HepG2 (cell line): ENCODE measurements around the gene TCEANC2. TPM values are rescaled to one million over a fixed set of nuclear protein-coding genes. Genes with fewer than 3 reads are reported as not detected.

Experiments
- ATAC-seq: fragments of 200-7000 bp; cut with Tn5 transposase; 3 replicates; pipeline ENCODE4 v1.9.1; 2020; ENCODE audit warnings: mild to moderate bottlenecking, moderate library complexity
- BruUV-seq: library from RNA; stranded (reverse); fragments of 400-500 nt; replicated peaks from 2 replicates; lab custom pipeline; 2021; lab: Mats Ljungman, UMichigan
- CTCF ChIA-PET: fragments of 300-600 bp; formaldehyde crosslinking; extraction: SDS; loops from one replicate; lab custom pipeline; 2021; ENCODE audit warnings: low total read pairs, inconsistent platforms, low intra/inter-chr PET ratio; lab: Yijun Ruan, JAX
- POLR2A ChIA-PET: fragments of 350-600 bp; sonication (Branson Sonifier 250); formaldehyde crosslinking; loops from one replicate; lab custom pipeline; 2020; ENCODE audit warnings: antibody characterized with exemption, inconsistent platforms; lab: Yijun Ruan, JAX
- DNase-seq: peaks from one replicate; pipeline ENCODE4 v3.0.0-alpha.2; 2015; ENCODE audit warnings: low spot score
- FAIRE-seq: peaks from 3 replicates; lab custom pipeline; 2011; peaks lifted over from hg19 to GRCh38; lab: Jason Lieb, UNC
- H2AFZ ChIP-seq: one replicate; pipeline ENCODE4 v1.6.1; 2011; ENCODE audit warnings: low read length, inconsistent platforms
- H3K27ac ChIP-seq: fragments of 300-600 bp; 3 replicates; pipeline ENCODE4 v1.8.0; 2011; ENCODE audit warnings: mixed run types, mild to moderate bottlenecking, mixed read lengths, low read length, inconsistent platforms; ENCODE audit not compliant: insufficient read depth; ENCODE audit errors: extremely low read length
- H3K27me3 ChIP-seq, 2 experiments: fragments of 200-600 bp in 1 of 2; 2 replicates in 1 of 2; 3 replicates in 1 of 2; pipeline versions ENCODE4 v1.6.0 to v1.8.0; 2011; ENCODE audit warnings: low read length in 2 of 2, mild to moderate bottlenecking in 2 of 2, moderate library complexity in 2 of 2, inconsistent platforms in 1 of 2; ENCODE audit not compliant: insufficient read depth in 2 of 2, control insufficient read depth in 1 of 2
- H3K36me3 ChIP-seq, 2 experiments: fragments of 200-600 bp in 1 of 2; replicated peaks in 1 of 2; 2 replicates in 1 of 2; 3 replicates in 1 of 2; pipeline versions ENCODE4 v1.5.1 to v1.8.0; 2011; ENCODE audit warnings: low read length in 2 of 2, inconsistent platforms in 1 of 2; ENCODE audit not compliant: insufficient read depth in 2 of 2, control insufficient read depth in 1 of 2
- H3K4me1 ChIP-seq: 2 replicates; pipeline ENCODE4 v1.5.1; 2012; ENCODE audit warnings: low read length, inconsistent platforms; ENCODE audit not compliant: insufficient read depth
- H3K4me2 ChIP-seq: 2 replicates; pipeline ENCODE4 v1.6.0; 2011; ENCODE audit warnings: low read depth, low read length, inconsistent platforms
- H3K4me3 ChIP-seq, 3 experiments: fragments of 200-600 bp in 1 of 3; sonication (generic), shearing (Covaris generic) in 1 of 3; replicated peaks in 1 of 3; 2 replicates each; pipeline ENCODE4 v1.5.1; 2011 to 2016; ENCODE audit warnings: low read length in 3 of 3, inconsistent platforms in 2 of 3, low read depth in 2 of 3, mild to moderate bottlenecking in 2 of 3, control low read depth in 1 of 3, mixed read lengths in 1 of 3; ENCODE audit not compliant: insufficient read depth in 1 of 3
- H3K79me2 ChIP-seq: one replicate; pipeline ENCODE4 v1.6.1; 2011; ENCODE audit warnings: low read length, inconsistent platforms; ENCODE audit not compliant: insufficient read depth
- H3K9ac ChIP-seq: 2 replicates; pipeline ENCODE4 v1.6.0; 2011; ENCODE audit warnings: mild to moderate bottlenecking, low read depth, low read length, inconsistent platforms; ENCODE audit not compliant: insufficient read depth
- H3K9me3 ChIP-seq: 2 replicates; pipeline ENCODE4 v1.5.1; 2012; ENCODE audit warnings: mild to moderate bottlenecking, low read length
- H4K20me1 ChIP-seq: 2 replicates; pipeline ENCODE4 v1.6.0; 2011; ENCODE audit warnings: inconsistent platforms, mild to moderate bottlenecking, low read length, moderate library complexity; ENCODE audit not compliant: insufficient read depth
- CENPX ChIP-seq: sonication (generic); formaldehyde crosslinking; IDR thresholded peaks from 2 replicates; pipeline ENCODE4 v1.9.0; 2021; ENCODE audit warnings: mild to moderate bottlenecking, missing genetic modification reagents, moderate library complexity
- CSRNP1 ChIP-seq: sonication (generic); formaldehyde crosslinking; IDR thresholded peaks from 2 replicates; pipeline ENCODE4 v1.8.1; 2023; ENCODE audit warnings: mild to moderate bottlenecking, missing genetic modification reagents
- ELF3 ChIP-seq: IDR thresholded peaks from 2 replicates; pipeline ENCODE4 v1.6.1; 2016; ENCODE audit warnings: missing genetic modification reagents, missing compliant biosample characterization
- GTF2F1 ChIP-seq: fragments of 150-350 bp; IDR thresholded peaks from 2 replicates; pipeline ENCODE4 v1.6.1; 2014; ENCODE audit warnings: low read length
- HES4 ChIP-seq: sonication (generic); formaldehyde crosslinking; IDR thresholded peaks from 2 replicates; pipeline ENCODE4 v1.9.0; 2021; ENCODE audit warnings: mild to moderate bottlenecking, missing genetic modification reagents, borderline replicate concordance
- HNF1B ChIP-seq: sonication (generic); formaldehyde crosslinking; IDR thresholded peaks from 2 replicates; pipeline ENCODE4 v1.5.1; 2020; ENCODE audit warnings: mild to moderate bottlenecking, moderate library complexity, missing genetic modification reagents
- JDP2 ChIP-seq: sonication (generic); formaldehyde crosslinking; IDR thresholded peaks from 2 replicates; pipeline ENCODE4 v1.8.1; 2022; ENCODE audit warnings: missing genetic modification reagents, borderline replicate concordance
- NFE2L1 ChIP-seq: sonication (generic); formaldehyde crosslinking; IDR thresholded peaks from 2 replicates; pipeline ENCODE4 v1.4.0; 2020; ENCODE audit warnings: missing genetic modification reagents, mild to moderate bottlenecking, borderline replicate concordance
- RXRA ChIP-seq: sonication (generic); formaldehyde crosslinking; IDR thresholded peaks from 2 replicates; pipeline ENCODE4 v1.5.1; 2020; ENCODE audit warnings: missing genetic modification reagents
- ZNF24 ChIP-seq: fragments of 450-650 bp; IDR thresholded peaks from 2 replicates; pipeline ENCODE4 v1.6.1; 2017; ENCODE audit warnings: antibody characterized with exemption, mild to moderate bottlenecking
- ZNF34 ChIP-seq: sonication (generic); formaldehyde crosslinking; IDR thresholded peaks from 2 replicates; pipeline ENCODE4 v1.4.0; 2020; ENCODE audit warnings: mild to moderate bottlenecking, missing genetic modification reagents, borderline replicate concordance
- ZNF720 ChIP-seq: sonication (generic); formaldehyde crosslinking; IDR thresholded peaks from 2 replicates; pipeline ENCODE4 v1.4.0; 2020; ENCODE audit warnings: missing genetic modification reagents
- WGBS: methylation state at CpG from one replicate; pipeline ENCODE4 v1.1.6; 2017; ENCODE audit warnings: low lambda C conversion rate; 5-methylcytosine and 5-hydroxymethylcytosine counted together
- in situ Hi-C: cut with HindIII; loops from 2 replicates; pipeline ENCODE4 v1.10.0; 2017; ENCODE audit warnings: low pct_unique_long_range_greater_than_20kb; ENCODE audit not compliant: extremely low pct_ligation_motif_present
- intact Hi-C: fragments of 100-400 bp; cut with micrococcal nuclease; formaldehyde crosslinking; loops from one replicate; pipeline ENCODE4 v1.10.0; 2022; ENCODE audit not compliant: unreplicated experiment
- polyA plus RNA-seq, 8 experiments: library from polyadenylated mRNA; depleted of rRNA in 3 of 8; stranded (reverse) in 7 of 8; unstranded in 1 of 8; fragments of >200 nt; fragmentation: Illumina TruSeq in 4 of 8; extraction: Trizol in 4 of 8; gene quantifications; 2 replicates each; pipeline versions ENCODE4 v1.2.1 to v1.2.3, GENCODE V29; 2011 to 2016; ENCODE audit warnings: low read depth in 4 of 8, missing spikeins in 1 of 8, mixed read lengths in 1 of 8; ENCODE audit not compliant: insufficient read depth in 1 of 8
- total RNA-seq, 5 experiments: library from RNA; depleted of rRNA; stranded (reverse); fragments of >200 nt; fragmentation: Illumina TruSeq; extraction: Trizol; gene quantifications; 2 replicates each; pipeline ENCODE4 v1.2.3, GENCODE V29; 2016; ENCODE audit warnings: low read depth in 1 of 5

TCEANC2 gene
- total and polyA plus RNA-seq, 2 of the 13 experiments (the other 11 are each of a cell fraction or from before 2014, with no cell fraction given), result 3.8 to 5.0 TPM

GRCh38 chr1:54152696-54153095, 99.3 kb downstream of the TCEANC2 start, which contains the start of gene CDCP2:
Gene CDCP2 (minus strand): TSS chr1:54153000. CDS start chr1:54152922, 78 bp downstream.
- H3K27ac ChIP-seq, result no peak within 1 kb of the TSS
- POLR2A ChIA-PET, result no interaction called here
- peak within 1 kb of the TSS in 1 of 3 experiments; percentile 11; a peak in 1 of 6 replicates for H3K4me3 ChIP-seq
- intact Hi-C loops, result no loop called here
- no peak within 1 kb of the TSS for H2AFZ ChIP-seq
- no peak within 1 kb of the TSS for H3K9ac ChIP-seq
- H3K27me3 ChIP-seq, result peaks cover 0 to 1% of the 10 kb centered on the region in 2 experiments; a peak in 2 of 5 replicates
- H3K79me2 ChIP-seq, result no peaks in the 10 kb centered on the region
- H3K4me1 ChIP-seq, result peaks cover 11% of the 10 kb centered on the region
- DNase-seq (no peak), FAIRE-seq (no peak), ATAC-seq (no peak)
- H4K20me1 ChIP-seq, result no peaks in the 10 kb centered on the region
- TF ChIP-seq CENPX (CRISPR knock-in tag), result no peak
- TF ChIP-seq GTF2F1, result no peak
- no peak for TF ChIP-seq RXRA (CRISPR knock-in tag)
- no peak for TF ChIP-seq CSRNP1 (CRISPR knock-in tag)
- no peak for TF ChIP-seq ZNF24
- TF ChIP-seq HES4, result no peak
- no peak for TF ChIP-seq NFE2L1
- no peak for TF ChIP-seq ELF3 (CRISPR knock-in tag)
- TF ChIP-seq JDP2 (CRISPR knock-in tag), result no peak
- no peak for TF ChIP-seq ZNF720 (CRISPR knock-in tag)
- no peak for TF ChIP-seq HNF1B (CRISPR knock-in tag)
- TF ChIP-seq ZNF34 (CRISPR knock-in tag), result no peak
- BruUV-seq, result no TSS peak
- peak within 1 kb of the TSS; percentile 45 for H3K4me2 ChIP-seq
- no peaks in the 10 kb centered on the region for H3K9me3 ChIP-seq
- in situ Hi-C loops, result no loop called here
- WGBS, result 89% methylated on average over 5 of the region's 5 CpGs
- no peaks in the 10 kb centered on the region for H3K36me3 ChIP-seq
- CTCF ChIA-PET, result no interaction called here
